HG03045 (cell line): ENCODE measurements around the gene MTOR.
"Not testable (repeated sequence)": the region's sequence is repeated elsewhere in the genome, so short reads cannot be mapped to it uniquely, and the experiment has no call there.

Experiments
- ATAC-seq: cut with Tn5 transposase; IDR thresholded peaks from one replicate; pipeline ENCODE4 v1.9.1; 2021; ENCODE audit warnings: mild to moderate bottlenecking, moderate library complexity; ENCODE audit not compliant: unreplicated experiment

Gene MTOR

GRCh38 chr1:11187000-11187399 is 75.4 kb downstream of the MTOR start:
- no peak for ATAC-seq

GRCh38 chr1:11184973-11185372 is 77.4 kb downstream of the MTOR start:
- no peak for ATAC-seq

- no peak for ATAC-seq
Observed at GRCh38 chr1:11182884-11183283, 79.5 kb downstream of the MTOR start.

- no peak for ATAC-seq
Observed at GRCh38 chr1:11180342-11180744, 82.0 kb downstream of the MTOR start.

GRCh38 chr1:11179749-11180148 is 82.6 kb downstream of the MTOR start:
- ATAC-seq = not testable (repeated sequence)

- no peak for ATAC-seq
Observed at GRCh38 chr1:11179125-11179524, 83.2 kb downstream of the MTOR start.

GRCh38 chr1:11178021-11179015 is 84.0 kb downstream of the MTOR start:
- ATAC-seq = no peak

GRCh38 chr1:11176081-11176706 is 86.2 kb downstream of the MTOR start:
- no peak for ATAC-seq

- no peak for ATAC-seq
Observed at GRCh38 chr1:11175461-11175860, 86.9 kb downstream of the MTOR start.

GRCh38 chr1:11174261-11174942 is 87.9 kb downstream of the MTOR start:
- ATAC-seq = no peak

- no peak for ATAC-seq
Observed at GRCh38 chr1:11170102-11170501, 92.2 kb downstream of the MTOR start.

GRCh38 chr1:11169202-11169601 is 93.1 kb downstream of the MTOR start:
- ATAC-seq = no peak

GRCh38 chr1:11168731-11169130 is 93.6 kb downstream of the MTOR start:
- ATAC-seq = no peak

- ATAC-seq = not testable (repeated sequence)
Observed at GRCh38 chr1:11166744-11167143, 95.6 kb downstream of the MTOR start.

GRCh38 chr1:11162752-11163151 is 99.6 kb downstream of the MTOR start:
- not testable (repeated sequence) for ATAC-seq

GRCh38 chr1:11158720-11159321 is 103.5 kb downstream of the MTOR start:
- ATAC-seq = no peak

- ATAC-seq = no peak
Observed at GRCh38 chr1:11158291-11158690, 104.1 kb downstream of the MTOR start.

- ATAC-seq = no peak
Observed at GRCh38 chr1:11157867-11158266, 104.5 kb downstream of the MTOR start.

- ATAC-seq = no peak
Observed at GRCh38 chr1:11157394-11157793, 105.0 kb downstream of the MTOR start.

- no peak for ATAC-seq
Observed at GRCh38 chr1:11156963-11157362, 105.4 kb downstream of the MTOR start.

- no peak for ATAC-seq
Observed at GRCh38 chr1:11156441-11156840, 105.9 kb downstream of the MTOR start.
